HG03139 (cell line): ENCODE measurements around the gene PCDHGB2.
"Not testable (repeated sequence)": the region's sequence is repeated elsewhere in the genome, so short reads cannot be mapped to it uniquely, and the experiment has no call there.

Experiments
- ATAC-seq: cut with Tn5 transposase; IDR thresholded peaks from one replicate; pipeline ENCODE4 v1.9.1; 2021; ENCODE audit not compliant: unreplicated experiment

The PCDHGB2 gene

GRCh38 chr5:141383345-141383744 lies 23.6 kb downstream of the PCDHGB2 start:
- ATAC-seq, result no peak

- no peak for ATAC-seq
Measured at GRCh38 chr5:141384471-141385267, 24.9 kb downstream of the PCDHGB2 start.

- ATAC-seq, result not testable (repeated sequence)
Measured at GRCh38 chr5:141387557-141388311, 27.9 kb downstream of the PCDHGB2 start, which contains the start of gene PCDHGB4. Gene PCDHGB4, plus strand, starts transcription at chr5:141387698. Its CDS starts 187 bp downstream, at chr5:141387885.

GRCh38 chr5:141388661-141389060 lies 28.9 kb downstream of the PCDHGB2 start:
- ATAC-seq, result no peak

- ATAC-seq, result no peak
Measured at GRCh38 chr5:141389153-141390042, 29.6 kb downstream of the PCDHGB2 start.

- ATAC-seq, result no peak
Measured at GRCh38 chr5:141392429-141393198, 32.8 kb downstream of the PCDHGB2 start, which contains the start of gene PCDHGA8. Gene PCDHGA8, plus strand, starts transcription at chr5:141392633. Its CDS starts 181 bp downstream, at chr5:141392814.

GRCh38 chr5:141393267-141393666 lies 33.5 kb downstream of the PCDHGB2 start:
- ATAC-seq, result no peak

- not testable (repeated sequence) for ATAC-seq
Measured at GRCh38 chr5:141394401-141395187, 34.8 kb downstream of the PCDHGB2 start.

- not testable (repeated sequence) for ATAC-seq
Measured at GRCh38 chr5:141397756-141398551, 38.2 kb downstream of the PCDHGB2 start, which contains the start of gene PCDHGB5. Gene PCDHGB5, plus strand, starts transcription at chr5:141397947. Its CDS starts 181 bp downstream, at chr5:141398128.

GRCh38 chr5:141398608-141399007 lies 38.8 kb downstream of the PCDHGB2 start:
- no peak for ATAC-seq

GRCh38 chr5:141399555-141400258 lies 39.9 kb downstream of the PCDHGB2 start:
- ATAC-seq, result no peak

GRCh38 chr5:141402553-141403243 lies 42.9 kb downstream of the PCDHGB2 start, which contains the start of gene PCDHGA9:
Gene PCDHGA9, plus strand, starts transcription at chr5:141402778. Its CDS starts 175 bp downstream, at chr5:141402953.
- no peak for ATAC-seq

GRCh38 chr5:141403387-141403786 lies 43.6 kb downstream of the PCDHGB2 start:
- ATAC-seq, result no peak

- not testable (repeated sequence) for ATAC-seq
Measured at GRCh38 chr5:141407790-141408505, 48.2 kb downstream of the PCDHGB2 start, which contains the start of gene PCDHGB6. Gene PCDHGB6, plus strand, starts transcription at chr5:141408021. Its CDS starts 182 bp downstream, at chr5:141408203.

GRCh38 chr5:141409598-141410306 lies 50.0 kb downstream of the PCDHGB2 start:
- ATAC-seq, result no peak

GRCh38 chr5:141411575-141411974 lies 51.8 kb downstream of the PCDHGB2 start:
- no peak for ATAC-seq
